Heart left ventricle (tissue), 13 donors: ENCODE results near the gene CD8B.

Experiments
- CTCF ChIP-seq, 12 donors: fragments of 200-600 bp; sonication (generic) in 4 of 12; IDR thresholded peaks; one replicate each; pipeline versions ENCODE4 v1.5.0 to v1.8.0; 2018 to 2022; ENCODE audit warnings: antibody characterized with exemption in 12 of 12, mild to moderate bottlenecking in 5 of 12
- POLR2A ChIP-seq, 2 donors: fragments of 450-650 bp; IDR thresholded peaks; one replicate each; pipeline ENCODE4 v1.6.1; 2017; ENCODE audit warnings: antibody characterized with exemption in 2 of 2, mild to moderate bottlenecking in 2 of 2, moderate library complexity in 2 of 2
- donor health status: ischemic (EF 13 %, LVEDD 7.1; RV severe dilation, severe dysfunction).
- donor health status: DM: no; HTN: yes; CAD: no.
- donor health status: DM: no; HTN: no; CAD: no.
- donor health status: ischemic (EF 25% LVEDD 6.9; RV normal size, moderate dysfunction).
- donor health status: ischemic (EF 25% LVEDD 5.7; RV mildly dilated, moderate dysfunction).
- donor health status: ischemic (EF 35%, LVEDD 5.7; RV mildly dilated, moderate dysfunction).
- donor health status: nonischemic (EF 11% LVEDD 7.7; RV severe dilation, severe dysfunction).
- donor health status: DM: yes; HTN: yes; CAD: no.
- donor health status: PGD.
- donor health status: ischemic (EF 29% LVEDD 5.4; RV normal size, mild dysfunction).
- donor health status: nonischemic (EF 23%, LVEDD 6.1; RV moderate dilation, normal function).

GRCh38 chr2:86809481-86810121, 52.1 kb downstream of the CD8B start:
- TF ChIP-seq CTCF (IDR thresholded peaks at IDR 0.05) = no peak
- no peak for TF ChIP-seq POLR2A (IDR thresholded peaks at IDR 0.05)
